Measurements from ENCODE around the gene JMJD1C.
"Not testable (repeated sequence)": the region's sequence is repeated elsewhere in the genome, so short reads cannot be mapped to it uniquely, and the experiment has no call there.

Gene JMJD1C

GRCh38 chr10:63384001-63384400 lies 81.8 kb downstream of the JMJD1C start:
- Histone ChIP-seq H3K9me2 (replicated peaks; ENCODE audit: control insufficient read depth, low read length) (no peaks in the 10 kb centered on the region), H3K27ac (ENCODE audit: low read depth, low read length) (no peak overlapping the region), H3K27me3 (ENCODE audit: control insufficient read depth, low read length) (no peaks in the 10 kb centered on the region), H3K4me1 (ENCODE audit: control insufficient read depth, low read length) (peaks cover 9% of the 10 kb centered on the region), H3K9me3 (ENCODE audit: control insufficient read depth, insufficient read depth, low read length) (no peaks in the 10 kb centered on the region), H3K4me2 (ENCODE audit: low read length) (no peak overlapping the region), H3K36me3 (ENCODE audit: control insufficient read depth, low read length) (no peaks in the 10 kb centered on the region), H3K4me3 (ENCODE audit: low read length) (no peak overlapping the region), H3K79me2 (ENCODE audit: control insufficient read depth, low read length) (peaks cover 36% of the 10 kb centered on the region), H4K20me1 (ENCODE audit: control insufficient read depth, insufficient read depth, low read depth, low read length) (no peaks in the 10 kb centered on the region), H3F3A (ENCODE audit: control insufficient read depth, insufficient read depth) (0 out of 2 replicates have a peak, but pooled peaks cover 4% of the 10 kb centered on the region)
- no peak for TF ChIP-seq CTCF (IDR thresholded peaks at IDR 0.05; ENCODE audit: low read depth, low read length, poor library complexity, severe bottlenecking)
- TF ChIP-seq EZH2phosphoT487 (IDR thresholded peaks at IDR 0.05; ENCODE audit: borderline replicate concordance, low read length): no peak

GRCh38 chr10:63383141-63383540 lies 82.6 kb downstream of the JMJD1C start:
- Histone ChIP-seq H3K4me1 (ENCODE audit: control insufficient read depth, low read length) (peaks cover 4% of the 10 kb centered on the region; the same call in 1 of the 2 replicates), H3K4me3 (ENCODE audit: low read length) (no peak overlapping the region), H3K36me3 (ENCODE audit: control insufficient read depth, low read length) (no peaks in the 10 kb centered on the region), H3K27me3 (ENCODE audit: control insufficient read depth, low read length) (no peaks in the 10 kb centered on the region), H3K79me2 (ENCODE audit: control insufficient read depth, low read length) (peaks cover 28% of the 10 kb centered on the region), H3K27ac (ENCODE audit: low read depth, low read length) (no peak overlapping the region), H3K9me2 (replicated peaks; ENCODE audit: control insufficient read depth, low read length) (no peaks in the 10 kb centered on the region), H3F3A (ENCODE audit: control insufficient read depth, insufficient read depth) (0 out of 2 replicates have a peak, but pooled peaks cover 4% of the 10 kb centered on the region), H3K4me2 (ENCODE audit: low read length) (no peak overlapping the region), H4K20me1 (ENCODE audit: control insufficient read depth, insufficient read depth, low read depth, low read length) (no peaks in the 10 kb centered on the region), H3K9me3 (ENCODE audit: control insufficient read depth, insufficient read depth, low read length) (no peaks in the 10 kb centered on the region)
- TF ChIP-seq EZH2phosphoT487 (IDR thresholded peaks at IDR 0.05; ENCODE audit: borderline replicate concordance, low read length) (no peak), CTCF (IDR thresholded peaks at IDR 0.05; ENCODE audit: low read depth, low read length, poor library complexity, severe bottlenecking) (no peak)

GRCh38 chr10:63382066-63382465 lies 83.7 kb downstream of the JMJD1C start:
- Histone ChIP-seq H3K27ac (ENCODE audit: low read depth, low read length) (no peak overlapping the region), H3K4me3 (ENCODE audit: low read length) (no peak overlapping the region), H3K9me3 (ENCODE audit: control insufficient read depth, insufficient read depth, low read length) (no peaks in the 10 kb centered on the region), H3K27me3 (ENCODE audit: control insufficient read depth, low read length) (no peaks in the 10 kb centered on the region), H3K4me1 (ENCODE audit: control insufficient read depth, low read length) (peaks cover 9% of the 10 kb centered on the region), H4K20me1 (ENCODE audit: control insufficient read depth, insufficient read depth, low read depth, low read length) (no peaks in the 10 kb centered on the region), H3K4me2 (ENCODE audit: low read length) (no peak overlapping the region), H3K9me2 (replicated peaks; ENCODE audit: control insufficient read depth, low read length) (no peaks in the 10 kb centered on the region), H3K36me3 (ENCODE audit: control insufficient read depth, low read length) (no peaks in the 10 kb centered on the region), H3F3A (ENCODE audit: control insufficient read depth, insufficient read depth) (0 out of 2 replicates have a peak, but pooled peaks cover 4% of the 10 kb centered on the region), H3K79me2 (ENCODE audit: control insufficient read depth, low read length) (peaks cover 21% of the 10 kb centered on the region)
- TF ChIP-seq EZH2phosphoT487 (IDR thresholded peaks at IDR 0.05; ENCODE audit: borderline replicate concordance, low read length) (no peak), CTCF (IDR thresholded peaks at IDR 0.05; ENCODE audit: low read depth, low read length, poor library complexity, severe bottlenecking) (no peak)

GRCh38 chr10:63377305-63377661 lies 88.5 kb downstream of the JMJD1C start:
- H3K36me3 ChIP-seq (ENCODE audit: control insufficient read depth, low read length); H3K4me3 ChIP-seq (ENCODE audit: low read length): not testable (repeated sequence)
- peak overlapping the region; percentile 11; the same call in 1 of the 2 replicates for H3K4me2 ChIP-seq (ENCODE audit: low read length)

More at GRCh38 chr10:63377305-63377661, 88.5 kb downstream of the JMJD1C start:
- H3K79me2 ChIP-seq (ENCODE audit: control insufficient read depth, low read length); H3F3A ChIP-seq (ENCODE audit: control insufficient read depth, insufficient read depth); H3K27me3 ChIP-seq (ENCODE audit: control insufficient read depth, low read length); H3K27ac ChIP-seq (ENCODE audit: low read depth, low read length); H3K9me3 ChIP-seq (ENCODE audit: control insufficient read depth, insufficient read depth, low read length); H3K9me2 ChIP-seq (replicated peaks; ENCODE audit: control insufficient read depth, low read length); H4K20me1 ChIP-seq (ENCODE audit: control insufficient read depth, insufficient read depth, low read depth, low read length): not testable (repeated sequence)
- peaks cover 13% of the 10 kb centered on the region for H3K4me1 ChIP-seq (ENCODE audit: control insufficient read depth, low read length)
